ENCODE results near the gene KRT31. TPM values are rescaled to one million over a fixed set of nuclear protein-coding genes. Genes with fewer than 3 reads are reported as not detected.

KRT31 gene
- total and polyA plus RNA-seq, 8 donors, result not detected

DNA sequence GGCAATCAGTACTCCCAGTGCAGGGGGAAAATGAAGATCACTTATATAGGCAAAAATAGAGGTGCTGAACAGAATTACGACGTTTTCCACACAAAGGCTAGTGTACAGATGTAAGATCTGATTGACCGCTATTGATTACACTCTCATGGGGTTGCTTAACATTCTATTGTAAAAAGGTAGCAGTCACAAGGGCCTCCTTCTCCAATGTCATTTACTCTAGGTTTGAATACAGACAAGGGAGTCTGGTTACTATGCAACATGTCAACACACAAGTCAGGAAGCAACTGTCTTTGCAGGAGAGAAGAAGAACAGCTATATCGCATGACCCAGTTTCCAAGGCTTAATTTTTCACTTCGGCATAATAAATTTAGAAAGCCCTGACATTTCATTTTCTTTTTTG lies 19.1 kb upstream of the KRT31 start:
- Histone ChIP-seq H3K27ac (no peak overlapping the region), H3K36me3 (no peaks in the 10 kb centered on the region), H3K9me3 (no peaks in the 10 kb centered on the region), H3K4me1 (no peaks in the 10 kb centered on the region), H3K27me3 (no peaks in the 10 kb centered on the region), H3K4me3 (no peak overlapping the region)
- TF ChIP-seq, protein P1, sequence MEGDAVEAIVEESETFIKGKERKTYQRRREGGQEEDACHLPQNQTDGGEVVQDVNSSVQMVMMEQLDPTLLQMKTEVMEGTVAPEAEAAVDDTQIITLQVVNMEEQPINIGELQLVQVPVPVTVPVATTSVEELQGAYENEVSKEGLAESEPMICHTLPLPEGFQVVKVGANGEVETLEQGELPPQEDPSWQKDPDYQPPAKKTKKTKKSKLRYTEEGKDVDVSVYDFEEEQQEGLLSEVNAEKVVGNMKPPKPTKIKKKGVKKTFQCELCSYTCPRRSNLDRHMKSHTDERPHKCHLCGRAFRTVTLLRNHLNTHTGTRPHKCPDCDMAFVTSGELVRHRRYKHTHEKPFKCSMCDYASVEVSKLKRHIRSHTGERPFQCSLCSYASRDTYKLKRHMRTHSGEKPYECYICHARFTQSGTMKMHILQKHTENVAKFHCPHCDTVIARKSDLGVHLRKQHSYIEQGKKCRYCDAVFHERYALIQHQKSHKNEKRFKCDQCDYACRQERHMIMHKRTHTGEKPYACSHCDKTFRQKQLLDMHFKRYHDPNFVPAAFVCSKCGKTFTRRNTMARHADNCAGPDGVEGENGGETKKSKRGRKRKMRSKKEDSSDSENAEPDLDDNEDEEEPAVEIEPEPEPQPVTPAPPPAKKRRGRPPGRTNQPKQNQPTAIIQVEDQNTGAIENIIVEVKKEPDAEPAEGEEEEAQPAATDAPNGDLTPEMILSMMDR (IDR thresholded peaks at IDR 0.05), result no peak
- no peak for DNase-seq
- 69 to 75% methylated on average over 5 of the region's 5 CpGs for WGBS, 2 donors
- peak in 1 of 4 donors; percentile 51 for ATAC-seq
- FAIRE-seq, result no peak
- intact Hi-C loops (cut with DNase I), result no loop called here

GRCh38 chr17:41415833-41416335 lies 18.5 kb upstream of the KRT31 start:
- DNase-seq, result peak in 2 of 6 donors; percentile 17 to 26
- Histone ChIP-seq H3K27ac (no peak overlapping the region), H3K4me3 (no peak overlapping the region), H3K27me3 (no peaks in the 10 kb centered on the region), H3K36me3 (no peaks in the 10 kb centered on the region), H3K9me3 (no peaks in the 10 kb centered on the region), H3K4me1 (no peaks in the 10 kb centered on the region)
- intact Hi-C loops (cut with DNase I), result no loop called here
- TF ChIP-seq, protein P1 (IDR thresholded peaks at IDR 0.05), result no peak
- ATAC-seq, result peak in 3 of 4 donors; percentile 29 to 92 (median 66)
- WGBS, 2 donors, result 38 to 40% methylated on average over 3 of the region's 3 CpGs
- FAIRE-seq, result no peak

DNA sequence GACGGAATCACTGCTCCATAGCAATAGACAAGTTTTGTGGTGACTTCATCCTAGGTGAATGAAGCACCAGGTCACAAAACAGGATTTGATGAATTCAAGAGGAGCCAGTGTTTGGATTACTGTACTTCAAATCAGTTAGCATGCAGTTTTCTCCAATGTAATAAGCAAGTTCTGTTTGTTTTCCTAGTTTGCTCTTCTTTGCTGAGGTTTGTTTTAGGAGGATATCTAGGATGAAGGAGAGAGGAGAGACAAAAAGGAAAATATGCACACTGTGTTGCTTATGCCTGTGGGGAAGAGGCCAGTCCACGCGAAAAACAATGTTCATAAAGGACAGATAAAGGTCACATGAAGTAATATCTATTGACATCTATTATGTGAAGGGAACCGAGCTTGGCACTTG lies 18.0 kb upstream of the KRT31 start:
- H3K9me3 ChIP-seq, result no peaks in the 10 kb centered on the region
- 63 to 68% methylated on average over 4 of the region's 4 CpGs for WGBS, 2 donors
- no peaks in the 10 kb centered on the region for H3K4me1 ChIP-seq
- no peaks in the 10 kb centered on the region for H3K27me3 ChIP-seq
- ATAC-seq (no peak), DNase-seq (no peak), FAIRE-seq (no peak)
- H3K27ac ChIP-seq, result no peak overlapping the region
- no peaks in the 10 kb centered on the region for H3K36me3 ChIP-seq
- H3K4me3 ChIP-seq, result no peak overlapping the region
- intact Hi-C loops (cut with DNase I), result no loop called here
- TF ChIP-seq, protein P1 (IDR thresholded peaks at IDR 0.05), result no peak

GRCh38 chr17:41413982-41414381 lies 16.6 kb upstream of the KRT31 start:
- no peaks in the 10 kb centered on the region for H3K9me3 ChIP-seq
- H3K4me1 ChIP-seq, result no peaks in the 10 kb centered on the region
- H3K36me3 ChIP-seq, result no peaks in the 10 kb centered on the region
- H3K27me3 ChIP-seq, result no peaks in the 10 kb centered on the region
- ATAC-seq (no peak), FAIRE-seq (no peak), DNase-seq (no peak)
- 80 to 88% methylated on average over 2 of the region's 2 CpGs for WGBS, 2 donors
- TF ChIP-seq, protein P1 (IDR thresholded peaks at IDR 0.05), result no peak
- H3K4me3 ChIP-seq, result no peak overlapping the region
- intact Hi-C loops (cut with DNase I), result no loop called here
- no peak overlapping the region for H3K27ac ChIP-seq

GRCh38 chr17:41413353-41413957 lies 16.0 kb upstream of the KRT31 start:
- ATAC-seq (no peak), DNase-seq (no peak), FAIRE-seq (no peak)
- TF ChIP-seq, protein P1 (IDR thresholded peaks at IDR 0.05), result no peak
- H3K27ac ChIP-seq, result no peak overlapping the region
- H3K36me3 ChIP-seq, result no peaks in the 10 kb centered on the region
- no peaks in the 10 kb centered on the region for H3K4me1 ChIP-seq
- WGBS, 2 donors, result 56 to 64% methylated on average over 5 of the region's 5 CpGs
- no peak overlapping the region for H3K4me3 ChIP-seq
- intact Hi-C loops (cut with DNase I), result no loop called here
- H3K27me3 ChIP-seq, result no peaks in the 10 kb centered on the region
- H3K9me3 ChIP-seq, result no peaks in the 10 kb centered on the region
